Hepatocyte (in vitro differentiated cells): ENCODE measurements around the gene NR2C2AP.

Experiments
- CTCF ChIP-seq: fragments of 200-600 bp; sonication (generic); IDR thresholded peaks from 2 replicates; pipeline ENCODE4 v1.5.1; 2016; ENCODE audit warnings: antibody characterized with exemption, mild to moderate bottlenecking; ENCODE audit not compliant: poor library complexity
- EZH2 ChIP-seq: fragments of 200-600 bp; sonication (generic); IDR thresholded peaks from 2 replicates; pipeline ENCODE4 v1.6.1; 2016; ENCODE audit warnings: antibody characterized with exemption, mild to moderate bottlenecking, borderline replicate concordance
- EZH2phosphoT487 ChIP-seq: fragments of 200-600 bp; sonication (generic); IDR thresholded peaks from one replicate; pipeline ENCODE4 v1.6.1; 2018; ENCODE audit warnings: antibody characterized with exemption, mild to moderate bottlenecking, low read depth, moderate library complexity; ENCODE audit not compliant: unreplicated experiment, severe bottlenecking

- TF ChIP-seq CTCF = no peak
- TF ChIP-seq EZH2 = no peak
- no peak for TF ChIP-seq EZH2phosphoT487
Measured at GRCh38 chr19:19191768-19192077, 11.5 kb downstream of the NR2C2AP start.
